Measurements from ENCODE around the gene PALLD. TPM values are rescaled to one million over a fixed set of nuclear protein-coding genes. Genes with fewer than 3 reads are reported as not detected.

PALLD gene
- total RNA-seq, 1 experiment from 2014 or later, result 23.7 TPM

GRCh38 chr4:168868802-168869201, 371.9 kb downstream of the PALLD start:
- Mint-ChIP-seq H3K9me3 (0 out of 2 replicates have a peak, but pooled peaks cover 3% of the 10 kb centered on the region), H3K27ac (no peak overlapping the region), H3K4me3 (no peak overlapping the region), H3K36me3 (0 out of 2 replicates have a peak, but pooled peaks cover 3% of the 10 kb centered on the region), H3K4me1 (peaks cover 25% of the 10 kb centered on the region), H3K27me3 (ENCODE audit: low read depth) (no peaks in the 10 kb centered on the region)
- ChIA-PET POLR2A (no interaction called here), CTCF (no interaction called here)
- ATAC-seq, result no peak
- no peak for DNase-seq (ENCODE audit: low spot score)
- TF ChIP-seq ZNF281 (CRISPR knock-in tag; IDR thresholded peaks at IDR 0.05) (no peak), NR2C2 (CRISPR knock-in tag; IDR thresholded peaks at IDR 0.05) (no peak), ZNF138 (CRISPR knock-in tag; conservative IDR thresholded peaks at IDR 0.05) (no peak), ATF6 (CRISPR knock-in tag; IDR thresholded peaks at IDR 0.05) (no peak), ERG (CRISPR knock-in tag; IDR thresholded peaks at IDR 0.05) (no peak), E2F4 (CRISPR knock-in tag; IDR thresholded peaks at IDR 0.05; ENCODE audit: borderline replicate concordance, low read depth) (no peak), ZNF671 (CRISPR knock-in tag; IDR thresholded peaks at IDR 0.05) (no peak), ZBTB43 (CRISPR knock-in tag; IDR thresholded peaks at IDR 0.05) (no peak)
- TF ChIP-seq, protein P1, sequence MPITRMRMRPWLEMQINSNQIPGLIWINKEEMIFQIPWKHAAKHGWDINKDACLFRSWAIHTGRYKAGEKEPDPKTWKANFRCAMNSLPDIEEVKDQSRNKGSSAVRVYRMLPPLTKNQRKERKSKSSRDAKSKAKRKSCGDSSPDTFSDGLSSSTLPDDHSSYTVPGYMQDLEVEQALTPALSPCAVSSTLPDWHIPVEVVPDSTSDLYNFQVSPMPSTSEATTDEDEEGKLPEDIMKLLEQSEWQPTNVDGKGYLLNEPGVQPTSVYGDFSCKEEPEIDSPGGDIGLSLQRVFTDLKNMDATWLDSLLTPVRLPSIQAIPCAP (CRISPR knock-in tag; IDR thresholded peaks at IDR 0.05), result no peak

GRCh38 chr4:168870004-168870403, 373.2 kb downstream of the PALLD start:
- Mint-ChIP-seq H3K27me3 (ENCODE audit: low read depth) (no peaks in the 10 kb centered on the region), H3K4me1 (peaks cover 14% of the 10 kb centered on the region)
- DNase-seq (ENCODE audit: low spot score), result no peak

More at GRCh38 chr4:168870004-168870403, 373.2 kb downstream of the PALLD start:
- no peak for ATAC-seq
- Mint-ChIP-seq H3K4me3 (no peak overlapping the region), H3K9me3 (0 out of 2 replicates have a peak, but pooled peaks cover 3% of the 10 kb centered on the region), H3K36me3 (0 out of 2 replicates have a peak, but pooled peaks cover 3% of the 10 kb centered on the region), H3K27ac (no peak overlapping the region)
- ChIA-PET POLR2A (no interaction called here), CTCF (interaction anchor here (0.6 kb wide), 1 partner anchor 35 kb away, joined by 11 read pairs; no protein-coding TSS in a partner anchor)
- TF ChIP-seq ZNF423 (CRISPR knock-in tag; IDR thresholded peaks at IDR 0.05), result no peak
- no peak for TF ChIP-seq MXD4 (CRISPR knock-in tag; IDR thresholded peaks at IDR 0.05; ENCODE audit: borderline replicate concordance)
- TF ChIP-seq CREM (CRISPR knock-in tag; IDR thresholded peaks at IDR 0.05), result no peak
- TF ChIP-seq ATF6 (CRISPR knock-in tag; IDR thresholded peaks at IDR 0.05), result no peak
- TF ChIP-seq ZNF219 (CRISPR knock-in tag; IDR thresholded peaks at IDR 0.05; ENCODE audit: borderline replicate concordance), result no peak
- TF ChIP-seq, protein P2, sequence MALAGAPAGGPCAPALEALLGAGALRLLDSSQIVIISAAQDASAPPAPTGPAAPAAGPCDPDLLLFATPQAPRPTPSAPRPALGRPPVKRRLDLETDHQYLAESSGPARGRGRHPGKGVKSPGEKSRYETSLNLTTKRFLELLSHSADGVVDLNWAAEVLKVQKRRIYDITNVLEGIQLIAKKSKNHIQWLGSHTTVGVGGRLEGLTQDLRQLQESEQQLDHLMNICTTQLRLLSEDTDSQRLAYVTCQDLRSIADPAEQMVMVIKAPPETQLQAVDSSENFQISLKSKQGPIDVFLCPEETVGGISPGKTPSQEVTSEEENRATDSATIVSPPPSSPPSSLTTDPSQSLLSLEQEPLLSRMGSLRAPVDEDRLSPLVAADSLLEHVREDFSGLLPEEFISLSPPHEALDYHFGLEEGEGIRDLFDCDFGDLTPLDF (CRISPR knock-in tag; IDR thresholded peaks at IDR 0.05), result no peak
- TF ChIP-seq ZNF317 (CRISPR knock-in tag; IDR thresholded peaks at IDR 0.05; ENCODE audit: borderline replicate concordance, low read depth), result no peak
- no peak for TF ChIP-seq TEAD1 (CRISPR knock-in tag; IDR thresholded peaks at IDR 0.05)
- TF ChIP-seq, protein P1 (CRISPR knock-in tag; IDR thresholded peaks at IDR 0.05), result no peak

All from WTC11 (cell line).